ENCODE measurements around the gene LRRC10B.

LRRC10B gene

GRCh38 chr11:61487342-61488025 is 21.1 kb upstream of the LRRC10B start:
- no peak for FAIRE-seq

DNA sequence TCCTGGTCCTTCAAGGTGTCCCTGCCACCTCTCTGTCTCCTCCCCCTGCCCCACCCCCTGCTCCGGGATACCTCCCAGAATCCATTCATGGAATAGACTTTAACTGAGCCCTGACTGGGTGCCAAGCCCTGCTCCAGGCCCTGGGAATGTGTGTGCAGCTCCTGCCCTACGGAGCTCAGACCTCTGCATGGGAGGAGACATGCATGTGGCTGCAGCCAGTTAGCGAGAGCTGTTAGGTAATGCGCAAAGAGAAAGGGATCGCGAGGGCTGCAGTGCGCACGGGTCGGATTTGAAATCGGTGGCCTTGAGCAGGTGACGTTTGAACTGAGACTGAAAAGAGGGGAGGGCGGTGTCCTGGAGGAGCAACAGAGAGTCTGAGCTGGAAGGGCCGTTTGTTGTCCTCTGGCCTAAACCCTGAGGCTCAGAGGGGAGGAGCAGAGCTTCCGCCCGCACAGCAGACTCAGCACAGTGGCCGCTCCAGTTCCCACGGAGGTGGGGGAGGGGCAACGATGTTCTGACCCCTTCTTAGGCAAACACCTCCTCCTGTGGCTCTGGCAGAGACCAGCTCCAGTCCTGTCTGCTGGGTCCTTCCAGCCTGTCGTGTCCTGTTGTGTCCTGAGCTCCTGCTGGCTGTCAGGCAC is 19.8 kb upstream of the LRRC10B start:
- FAIRE-seq: no peak

- no peak for FAIRE-seq
Observed at GRCh38 chr11:61489833-61490721, 18.5 kb upstream of the LRRC10B start.

GRCh38 chr11:61491736-61492395 is 16.7 kb upstream of the LRRC10B start:
- no peak for FAIRE-seq

- no peak for FAIRE-seq
Observed at GRCh38 chr11:61494381-61494961, 14.1 kb upstream of the LRRC10B start.

GRCh38 chr11:61495801-61496601 is 12.5 kb upstream of the LRRC10B start:
- FAIRE-seq: no peak

DNA sequence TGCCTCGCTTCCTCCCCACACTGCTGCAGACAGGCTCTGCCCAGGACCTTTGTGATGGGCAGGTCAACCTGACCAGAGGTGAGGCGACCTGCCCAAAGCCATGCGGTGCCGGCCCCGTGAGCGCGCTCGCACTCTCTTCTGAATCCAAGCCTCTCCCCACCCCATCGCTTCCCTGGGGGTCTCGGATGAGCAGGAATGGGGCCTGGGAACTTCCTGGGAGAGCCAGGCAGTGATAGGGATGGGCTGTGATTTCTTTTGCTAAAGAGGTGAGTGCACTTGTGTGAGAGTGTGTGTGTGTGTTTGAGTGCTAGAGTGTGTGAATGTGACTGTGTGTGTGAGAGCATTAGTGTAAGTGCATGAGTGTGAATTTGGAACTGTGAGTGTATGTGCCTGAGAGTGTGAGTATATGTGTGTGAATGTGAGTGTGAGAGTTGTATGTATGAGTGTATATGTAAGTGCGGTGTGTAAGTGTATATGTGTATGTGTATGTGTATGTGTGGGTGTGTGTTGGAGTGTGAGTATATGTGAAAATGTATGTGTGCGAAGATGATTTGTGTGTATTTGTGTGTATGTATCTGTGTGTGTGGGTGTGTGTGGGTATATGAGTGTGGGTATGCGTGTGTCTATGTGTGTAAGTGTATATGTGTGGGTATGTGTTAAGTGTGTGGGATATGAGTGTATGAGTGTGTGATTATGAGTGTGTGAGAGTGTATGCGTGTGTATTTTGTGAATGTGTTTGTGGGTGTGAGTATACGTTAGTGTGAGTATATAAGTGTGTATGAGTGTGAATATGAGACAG is 11.7 kb upstream of the LRRC10B start:
- no peak for FAIRE-seq

- FAIRE-seq: no peak
Observed at GRCh38 chr11:61497473-61497872, 11.1 kb upstream of the LRRC10B start.

GRCh38 chr11:61497876-61498275 is 10.7 kb upstream of the LRRC10B start:
- FAIRE-seq: no peak

DNA sequence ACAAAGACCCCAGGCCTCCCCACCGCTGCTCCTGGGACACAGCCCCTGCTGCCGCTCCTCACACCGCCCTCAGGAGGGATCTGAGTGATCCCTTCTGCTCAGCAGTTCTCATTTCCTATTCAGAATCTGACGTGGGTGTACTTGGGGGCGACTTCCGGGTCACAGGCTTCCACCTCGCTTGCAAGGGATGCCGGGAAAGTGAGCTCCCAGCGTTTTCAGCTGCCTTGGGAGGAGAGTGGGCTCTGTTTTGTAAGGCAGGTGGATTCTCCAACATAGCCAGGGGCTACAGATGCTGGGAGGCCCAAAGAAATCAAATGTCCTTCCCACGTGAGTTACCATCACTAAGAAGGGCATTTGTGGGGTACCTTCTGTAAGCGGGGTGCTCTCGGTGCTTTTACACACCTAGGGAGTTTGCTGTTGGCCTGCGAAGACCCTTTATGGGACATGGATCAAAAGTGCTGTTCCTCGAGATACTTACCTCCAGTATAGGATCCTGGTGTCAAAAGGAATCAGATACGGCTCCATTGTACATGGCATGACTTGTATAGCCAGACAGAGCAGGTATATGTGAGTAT is 9.7 kb upstream of the LRRC10B start:
- FAIRE-seq: no peak

DNA sequence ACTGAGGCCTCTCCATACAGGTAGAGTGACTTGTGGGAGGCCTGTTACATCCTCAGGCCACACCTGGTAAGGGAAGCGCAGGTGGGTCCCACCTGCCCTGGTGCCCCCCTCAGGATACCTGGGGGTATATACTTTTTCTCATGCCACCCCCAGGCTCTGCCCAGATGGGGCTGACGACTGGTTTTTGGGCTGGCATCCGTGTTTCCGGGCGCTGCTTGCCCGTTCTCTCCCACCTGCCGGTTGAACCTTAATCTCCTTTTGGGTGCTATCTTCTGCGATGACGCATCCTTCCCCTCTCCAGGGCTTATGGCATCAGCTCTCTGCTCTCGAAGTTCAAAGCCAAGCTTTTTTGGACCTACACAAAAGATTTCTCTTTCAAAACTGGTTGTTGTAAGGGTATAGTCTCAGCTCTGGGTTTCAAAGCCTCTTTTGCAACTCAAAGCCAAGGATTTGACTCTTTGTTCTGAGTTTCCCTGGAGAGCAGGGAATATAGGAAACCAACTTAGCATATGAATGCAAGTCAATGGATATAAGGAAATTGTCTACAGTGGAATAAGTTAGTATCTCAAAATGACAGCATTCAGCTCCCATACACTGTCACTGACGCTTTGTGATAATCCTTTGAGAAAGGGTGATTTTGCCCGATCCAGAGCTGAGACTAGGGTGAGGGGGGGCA is 8.6 kb upstream of the LRRC10B start:
- no peak for FAIRE-seq

GRCh38 chr11:61502522-61502921 is 6.0 kb upstream of the LRRC10B start:
- no peak for FAIRE-seq

DNA sequence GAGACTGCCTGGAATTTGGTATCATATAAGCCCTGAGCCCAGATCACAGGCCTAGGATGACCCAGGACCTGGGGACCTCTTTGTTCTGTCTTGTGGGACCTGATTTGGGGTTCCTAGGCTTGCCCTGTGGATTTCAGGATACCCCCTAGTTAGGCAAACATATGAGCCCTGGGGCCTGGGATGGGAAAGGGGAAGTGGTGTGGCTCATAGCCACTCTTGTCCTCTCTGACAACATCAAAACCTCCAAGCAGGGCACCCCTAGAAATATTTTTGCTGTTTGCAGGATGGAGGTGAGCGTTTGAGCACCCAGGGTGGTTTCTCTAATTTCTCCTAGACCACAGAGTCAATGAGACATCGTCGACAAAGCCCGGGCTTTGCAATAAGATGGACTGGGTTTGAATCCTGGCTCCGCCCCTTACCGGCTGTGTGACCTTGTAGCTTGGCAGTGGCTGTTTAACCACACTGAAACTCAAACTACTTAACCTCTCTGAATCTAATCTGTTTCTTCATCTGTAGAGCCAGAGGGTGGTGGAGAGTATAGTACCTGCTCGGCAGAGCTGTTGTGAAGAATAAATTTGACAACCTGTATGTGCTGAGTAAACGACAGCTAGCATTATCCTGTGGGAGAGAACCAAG is 5.3 kb upstream of the LRRC10B start:
- FAIRE-seq: no peak

DNA sequence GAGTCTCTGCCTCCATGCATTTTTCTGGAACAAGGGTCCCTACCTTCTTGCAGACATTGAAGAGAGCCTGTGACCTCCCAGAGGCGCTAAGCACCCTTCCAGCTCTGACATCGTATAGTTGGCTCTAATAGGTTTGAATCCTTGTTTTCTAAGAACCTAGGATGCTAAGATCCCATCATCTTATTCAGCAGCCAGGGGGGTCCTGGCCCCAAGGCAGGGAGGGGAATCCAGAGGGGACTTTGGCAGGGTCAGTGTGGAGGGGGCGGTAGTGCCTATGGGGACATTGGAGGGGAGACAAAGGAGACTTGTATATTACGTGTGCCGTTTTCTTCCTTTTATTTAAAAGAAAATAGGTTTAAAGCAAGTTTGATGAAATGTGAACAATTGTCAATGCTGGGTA is 3.4 kb upstream of the LRRC10B start:
- FAIRE-seq: no peak

DNA sequence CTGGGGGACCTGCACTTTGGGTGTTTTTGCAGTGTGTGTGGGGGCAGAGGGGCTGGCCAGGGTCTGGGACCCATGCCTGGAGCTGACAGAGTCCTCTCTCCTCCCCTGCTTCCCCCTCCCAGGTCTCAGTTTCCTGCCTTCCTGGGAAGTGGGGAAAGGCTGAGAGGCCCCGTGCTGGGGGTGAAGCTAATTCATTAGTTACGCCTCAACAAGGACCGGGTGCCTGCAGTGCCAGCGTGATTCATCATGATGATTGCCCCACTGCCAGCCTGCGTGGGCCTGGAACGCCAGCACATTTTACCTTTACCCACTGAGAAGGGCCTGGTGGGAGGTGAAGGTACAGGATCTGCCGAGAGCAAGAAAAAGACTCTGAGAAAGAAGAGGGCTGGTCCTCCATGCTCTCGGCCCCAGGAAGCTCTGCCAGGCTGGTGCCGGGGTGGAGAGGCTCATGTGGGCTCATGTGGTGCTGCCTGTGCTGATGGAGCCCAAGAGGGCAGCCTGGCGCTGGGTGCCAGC is 2.9 kb upstream of the LRRC10B start:
- no peak for FAIRE-seq

GRCh38 chr11:61507012-61507768 is 1.4 kb upstream of the LRRC10B start:
- FAIRE-seq: no peak

GRCh38 chr11:61509043-61510029 is 787 bp downstream of the LRRC10B start:
- FAIRE-seq: no peak

Data from G401.6 (cell line).